Urothelium cell line (cell line): Measurements from ENCODE around the gene VIP.
"Not testable (repeated sequence)": the region's sequence is repeated elsewhere in the genome, so short reads cannot be mapped to it uniquely, and the experiment has no call there.

Source experiments
- DNase-seq: peaks from one replicate; pipeline ENCODE4 v3.0.0; 2011; ENCODE audit warnings: low spot score, mixed read lengths
- FAIRE-seq: peaks from 2 replicates; lab custom pipeline; 2011; peaks lifted over from hg19 to GRCh38; lab: Jason Lieb, UNC

The VIP gene

GRCh38 chr6:152750694-152751093, at the start of gene VIP:
VIP (plus strand) TSS chr6:152750797; CDS start chr6:152752178, 1,381 bp downstream.
- FAIRE-seq (no peak), DNase-seq (peak; percentile 61)

- DNase-seq (no peak), FAIRE-seq (no peak)
Observed at GRCh38 chr6:152701081-152701862, 49.3 kb upstream of the VIP start.

GRCh38 chr6:152701863-152702401, 48.7 kb upstream of the VIP start:
- DNase-seq (no peak), FAIRE-seq (no peak)

- FAIRE-seq, DNase-seq: not testable (repeated sequence)
Observed at GRCh38 chr6:152703750-152704149, 46.8 kb upstream of the VIP start.

GRCh38 chr6:152705327-152705726, 45.3 kb upstream of the VIP start:
- no peak for FAIRE-seq
- DNase-seq = no peak

- no peak for DNase-seq
- no peak for FAIRE-seq
Observed at GRCh38 chr6:152716322-152716721, 34.3 kb upstream of the VIP start.

GRCh38 chr6:152720974-152721373, 29.6 kb upstream of the VIP start:
- FAIRE-seq (no peak), DNase-seq (peak; percentile 21)

GRCh38 chr6:152721956-152722355, 28.6 kb upstream of the VIP start:
- FAIRE-seq = no peak
- DNase-seq = peak; percentile 14

GRCh38 chr6:152723398-152723797, 27.2 kb upstream of the VIP start:
- DNase-seq (peak; percentile 12), FAIRE-seq (no peak)

GRCh38 chr6:152726313-152726712, 24.3 kb upstream of the VIP start:
- DNase-seq (no peak), FAIRE-seq (no peak)

GRCh38 chr6:152727507-152727906, 23.1 kb upstream of the VIP start:
- DNase-seq (no peak), FAIRE-seq (no peak)

GRCh38 chr6:152734630-152735029, 16.0 kb upstream of the VIP start:
- no peak for FAIRE-seq
- no peak for DNase-seq

GRCh38 chr6:152736687-152737273, 13.8 kb upstream of the VIP start:
- no peak for FAIRE-seq
- no peak for DNase-seq

- no peak for FAIRE-seq
- DNase-seq = no peak
Observed at GRCh38 chr6:152745509-152746171, 5.0 kb upstream of the VIP start.

GRCh38 chr6:152746172-152746553, 4.4 kb upstream of the VIP start:
- FAIRE-seq = peak; percentile 81
- DNase-seq = peak; percentile 78

- DNase-seq = no peak
- no peak for FAIRE-seq
Observed at GRCh38 chr6:152748843-152749242, 1.8 kb upstream of the VIP start.

- DNase-seq (no peak), FAIRE-seq (no peak)
Observed at GRCh38 chr6:152749336-152749735, 1.3 kb upstream of the VIP start.

- DNase-seq = no peak
- no peak for FAIRE-seq
Observed at GRCh38 chr6:152765331-152765730, 14.7 kb downstream of the VIP start.

- FAIRE-seq = no peak
Observed at GRCh38 chr6:152769159-152769558, 18.6 kb downstream of the VIP start.

GRCh38 chr6:152769993-152770392, 19.4 kb downstream of the VIP start:
- DNase-seq (no peak), FAIRE-seq (no peak)

More at GRCh38 chr6:152769159-152769558, 18.6 kb downstream of the VIP start:
- no peak for DNase-seq

GRCh38 chr6:152771061-152771687, 20.6 kb downstream of the VIP start:
- FAIRE-seq = no peak
- no peak for DNase-seq
